Retinal pigment epithelial cell (primary cell): ENCODE measurements around the gene C1QTNF9.
"Not testable (repeated sequence)": the region's sequence is repeated elsewhere in the genome, so short reads cannot be mapped to it uniquely, and the experiment has no call there.

Experiments used
- DNase-seq: peaks from one replicate; pipeline ENCODE4 v3.0.0-alpha.2; 2010; ENCODE audit warnings: low read depth
- H3K4me3 ChIP-seq: 2 replicates; pipeline ENCODE4 v1.5.1; 2011; ENCODE audit warnings: mild to moderate bottlenecking, low read length, control low read depth, moderate library complexity
- CTCF ChIP-seq: conservative IDR thresholded peaks from 2 replicates; pipeline ENCODE4 v1.5.1; 2011; ENCODE audit warnings: low read depth, low read length, control low read depth, inconsistent platforms

The C1QTNF9 gene

GRCh38 chr13:24355103-24355502 is 45.7 kb downstream of the C1QTNF9 start:
- no peak for TF ChIP-seq CTCF
- DNase-seq, result no peak

GRCh38 chr13:24356270-24356669 is 46.9 kb downstream of the C1QTNF9 start:
- H3K4me3 ChIP-seq, result no peak overlapping the region
- TF ChIP-seq CTCF, result no peak
- DNase-seq, result no peak

More at GRCh38 chr13:24355103-24355502, 45.7 kb downstream of the C1QTNF9 start:
- no peak overlapping the region for H3K4me3 ChIP-seq

- no peak overlapping the region for H3K4me3 ChIP-seq
- no peak for DNase-seq
- TF ChIP-seq CTCF, result no peak
These were observed 47.5 kb downstream of the C1QTNF9 start for GRCh38 chr13:24356837-24357236.

- H3K4me3 ChIP-seq, result no peak overlapping the region
- TF ChIP-seq CTCF, result no peak
- no peak for DNase-seq
These were observed 48.4 kb downstream of the C1QTNF9 start for GRCh38 chr13:24357756-24358155.

GRCh38 chr13:24358836-24359235 is 49.5 kb downstream of the C1QTNF9 start:
- not testable (repeated sequence) for DNase-seq, H3K4me3 ChIP-seq

- not testable (repeated sequence) for DNase-seq, H3K4me3 ChIP-seq
These were observed 49.9 kb downstream of the C1QTNF9 start for GRCh38 chr13:24359252-24359651.

- TF ChIP-seq CTCF, result no peak
- no peak overlapping the region for H3K4me3 ChIP-seq
- DNase-seq, result no peak
These were observed 50.7 kb downstream of the C1QTNF9 start for GRCh38 chr13:24360106-24360505.

GRCh38 chr13:24361113-24361512 is 51.7 kb downstream of the C1QTNF9 start:
- no peak for DNase-seq
- H3K4me3 ChIP-seq, result no peak overlapping the region
- TF ChIP-seq CTCF, result no peak
